GM18858 (cell line): Measurements from ENCODE around the gene FIZ1.

Experiments
- ATAC-seq: cut with Tn5 transposase; IDR thresholded peaks from one replicate; pipeline ENCODE4 v1.9.1; 2021; ENCODE audit not compliant: unreplicated experiment

Gene FIZ1

GRCh38 chr19:55635856-55636440 lies 36.6 kb upstream of the FIZ1 start:
- ATAC-seq: no peak

GRCh38 chr19:55635334-55635717 lies 36.0 kb upstream of the FIZ1 start:
- no peak for ATAC-seq

GRCh38 chr19:55633861-55634260 lies 34.5 kb upstream of the FIZ1 start:
- ATAC-seq: no peak

GRCh38 chr19:55632463-55632834 lies 33.1 kb upstream of the FIZ1 start:
- no peak for ATAC-seq

GRCh38 chr19:55626350-55626749 lies 27.0 kb upstream of the FIZ1 start:
- ATAC-seq: no peak

GRCh38 chr19:55625004-55625326 lies 25.6 kb upstream of the FIZ1 start:
- ATAC-seq: no peak

- no peak for ATAC-seq
Observed at GRCh38 chr19:55624109-55625003, 25.0 kb upstream of the FIZ1 start, which contains the start of gene ZNF784. TSS of gene ZNF784 (minus strand) at chr19:55624566. CDS start at chr19:55624561, 5 bp downstream.

GRCh38 chr19:55623561-55623960 lies 24.2 kb upstream of the FIZ1 start:
- ATAC-seq: no peak

GRCh38 chr19:55623130-55623529 lies 23.8 kb upstream of the FIZ1 start:
- ATAC-seq: no peak

GRCh38 chr19:55622242-55622969 lies 23.1 kb upstream of the FIZ1 start:
- ATAC-seq: no peak

GRCh38 chr19:55621673-55622231 lies 22.4 kb upstream of the FIZ1 start:
- no peak for ATAC-seq

GRCh38 chr19:55621205-55621672 lies 21.9 kb upstream of the FIZ1 start:
- ATAC-seq: no peak

GRCh38 chr19:55620410-55621204 lies 21.3 kb upstream of the FIZ1 start:
- no peak for ATAC-seq

GRCh38 chr19:55619286-55619685 lies 20.0 kb upstream of the FIZ1 start:
- no peak for ATAC-seq

GRCh38 chr19:55618426-55618825 lies 19.1 kb upstream of the FIZ1 start:
- no peak for ATAC-seq

GRCh38 chr19:55617426-55617825 lies 18.1 kb upstream of the FIZ1 start:
- ATAC-seq: no peak

- ATAC-seq: no peak
Observed at GRCh38 chr19:55616395-55616875, 17.1 kb upstream of the FIZ1 start.

GRCh38 chr19:55615543-55616394 lies 16.5 kb upstream of the FIZ1 start:
- ATAC-seq: no peak

- ATAC-seq: no peak
Observed at GRCh38 chr19:55614711-55615542, 15.6 kb upstream of the FIZ1 start.
